CD1c-positive myeloid dendritic cell (primary cell): ENCODE measurements around the gene SYTL1.

Experiments used
- DNase-seq: peaks from one replicate; pipeline ENCODE4 v3.0.0-alpha.2; 2016; ENCODE audit errors: extremely low spot score

SYTL1 gene

DNA sequence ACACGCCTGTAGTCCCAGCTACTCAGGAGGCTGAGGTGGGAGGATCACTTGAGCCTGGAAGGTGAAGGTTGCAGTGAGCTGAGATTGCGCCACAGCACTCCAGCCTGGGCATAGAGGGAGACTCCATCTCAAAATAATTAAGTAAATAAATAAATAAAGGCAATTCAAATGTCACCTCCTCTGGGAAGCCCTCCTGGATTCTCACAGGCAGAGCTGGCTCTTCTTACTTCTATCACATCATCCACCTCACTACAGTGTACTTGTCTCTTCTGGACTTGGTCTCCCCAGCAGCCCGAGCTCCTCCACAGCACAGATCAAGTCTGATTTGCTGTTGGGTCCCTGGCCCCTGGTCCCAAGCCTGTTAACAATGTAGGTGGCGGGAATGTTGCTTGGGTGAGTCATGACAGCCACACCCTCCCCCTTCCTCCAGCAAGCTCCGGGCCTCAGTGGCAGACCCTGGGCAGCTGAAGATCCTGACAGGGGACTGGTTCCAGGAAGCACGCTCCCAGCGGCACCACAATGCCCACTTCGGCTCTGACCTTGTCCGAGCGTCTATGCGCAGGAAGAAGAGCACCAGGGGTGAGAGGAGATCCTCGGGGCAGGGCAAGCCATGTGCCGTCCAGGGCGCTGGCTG is 5.3 kb downstream of the SYTL1 start:
- no peak for DNase-seq

DNA sequence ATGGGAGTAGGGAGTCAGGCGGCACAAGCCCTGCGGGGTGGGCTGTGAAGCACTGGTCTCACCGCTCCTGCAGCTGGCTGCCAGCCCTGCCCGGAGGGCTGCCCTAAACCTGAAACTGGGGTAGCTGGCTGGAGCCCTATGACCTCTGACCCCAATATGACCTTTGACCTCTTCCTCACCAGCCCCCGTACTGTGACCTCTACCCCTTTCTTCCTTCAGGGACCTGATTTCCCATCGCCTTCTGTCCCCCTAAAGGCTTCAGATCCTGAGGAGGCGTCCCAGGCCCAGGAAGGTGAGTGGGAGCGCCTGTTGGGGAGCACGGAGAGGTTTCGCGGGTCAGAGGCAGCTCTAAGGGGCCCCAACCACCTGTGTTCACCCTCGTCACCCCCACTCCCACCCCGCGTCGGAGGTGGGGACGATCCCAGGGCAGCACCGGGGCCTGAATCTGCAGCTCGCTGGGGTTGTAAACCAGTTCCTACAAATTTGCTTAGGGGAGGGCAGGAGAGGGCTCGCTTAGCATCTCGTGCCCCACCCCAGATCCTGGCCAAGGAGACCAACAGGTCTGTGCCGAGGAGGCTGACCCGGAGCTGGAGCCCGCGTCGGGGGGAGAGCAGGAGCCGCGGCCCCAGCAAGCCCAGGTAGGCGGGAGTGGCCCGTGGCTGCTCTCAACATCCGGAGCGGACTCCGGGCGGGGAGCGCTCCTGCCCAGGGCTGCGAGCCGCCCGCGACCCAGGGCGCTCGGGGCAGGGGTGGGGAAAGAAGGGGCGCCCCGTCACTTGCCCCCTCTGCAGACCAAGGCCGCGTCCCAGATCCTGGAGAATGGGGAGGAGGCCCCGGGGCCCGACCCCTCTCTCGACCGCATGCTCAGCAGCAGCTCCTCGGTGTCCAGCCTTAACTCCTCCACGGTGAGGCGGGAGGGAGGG is 7.3 kb downstream of the SYTL1 start:
- DNase-seq, result peak; percentile 34

DNA sequence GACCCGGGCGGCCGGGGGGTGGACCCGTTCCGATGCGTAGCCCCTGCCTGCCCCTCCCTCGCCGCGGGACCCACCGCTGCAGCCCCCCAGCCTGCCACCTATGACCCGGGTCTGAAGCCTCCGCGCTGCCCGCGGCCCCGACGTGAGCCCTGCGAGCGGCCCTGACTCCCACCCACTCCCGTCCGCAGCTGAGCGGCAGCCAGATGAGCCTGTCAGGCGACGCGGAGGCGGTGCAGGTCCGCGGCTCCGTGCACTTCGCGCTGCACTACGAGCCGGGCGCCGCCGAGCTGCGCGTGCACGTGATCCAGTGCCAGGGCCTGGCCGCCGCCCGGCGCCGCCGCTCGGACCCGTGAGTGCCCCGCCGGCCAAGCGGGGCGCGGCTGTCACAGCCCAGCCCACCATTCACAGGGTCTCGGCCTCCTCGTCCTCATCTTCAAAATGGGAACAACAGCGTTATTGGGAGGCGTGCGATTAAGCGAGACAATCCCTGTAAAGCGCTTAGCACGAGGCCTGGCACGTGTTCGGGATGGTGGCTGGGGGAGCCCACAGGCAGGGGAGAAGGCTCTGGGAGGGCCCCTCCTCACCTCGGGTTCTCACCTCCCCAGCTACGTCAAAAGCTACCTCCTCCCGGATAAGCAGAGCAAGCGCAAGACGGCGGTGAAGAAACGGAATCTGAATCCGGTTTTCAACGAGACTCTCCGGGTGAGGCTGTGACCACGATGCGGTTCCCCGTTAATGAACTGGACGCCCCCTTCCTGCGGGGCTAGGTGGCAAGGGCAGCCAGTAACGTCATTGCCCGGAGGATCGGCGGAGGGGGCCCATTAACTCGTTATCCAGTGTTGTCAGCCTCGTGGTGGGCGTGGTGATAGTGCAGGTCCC is 8.2 kb downstream of the SYTL1 start:
- DNase-seq, result peak; percentile 66

DNA sequence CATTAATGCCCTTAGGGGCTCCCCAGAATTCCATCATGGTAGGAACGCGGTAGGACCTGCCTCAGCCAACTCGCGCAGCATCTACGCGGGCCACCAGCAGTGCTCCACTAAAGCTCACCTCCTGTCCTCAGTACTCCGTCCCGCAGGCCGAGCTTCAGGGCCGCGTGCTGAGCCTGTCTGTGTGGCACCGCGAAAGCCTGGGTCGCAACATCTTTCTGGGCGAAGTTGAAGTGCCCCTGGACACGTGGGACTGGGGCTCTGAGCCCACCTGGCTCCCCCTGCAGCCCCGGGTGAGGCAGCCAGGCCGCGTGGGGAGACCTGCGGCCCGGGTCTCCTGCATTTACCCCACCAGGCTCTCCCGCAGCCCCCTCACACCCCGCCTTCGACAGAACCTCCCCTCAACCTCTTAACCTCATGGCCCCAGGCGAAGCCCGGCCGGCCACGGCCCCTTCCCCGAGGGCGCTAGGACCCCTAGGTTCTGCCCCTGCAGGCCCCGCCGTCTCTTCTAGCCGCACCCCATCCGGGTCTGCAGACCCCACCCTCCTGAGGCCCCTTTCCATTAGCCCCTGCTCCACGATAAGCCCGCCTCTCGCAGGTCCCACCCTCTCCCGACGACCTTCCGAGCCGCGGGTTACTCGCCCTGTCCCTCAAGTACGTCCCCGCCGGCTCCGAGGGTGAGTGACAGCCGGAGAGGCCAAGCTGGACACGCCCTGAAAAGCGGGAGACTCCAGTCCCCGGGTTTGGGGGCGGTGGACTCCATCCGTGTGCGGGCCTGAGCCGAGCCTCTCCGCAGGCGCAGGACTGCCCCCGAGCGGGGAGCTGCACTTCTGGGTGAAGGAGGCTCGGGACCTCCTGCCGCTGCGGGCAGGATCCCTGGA is 9.1 kb downstream of the SYTL1 start:
- DNase-seq, result no peak

DNA sequence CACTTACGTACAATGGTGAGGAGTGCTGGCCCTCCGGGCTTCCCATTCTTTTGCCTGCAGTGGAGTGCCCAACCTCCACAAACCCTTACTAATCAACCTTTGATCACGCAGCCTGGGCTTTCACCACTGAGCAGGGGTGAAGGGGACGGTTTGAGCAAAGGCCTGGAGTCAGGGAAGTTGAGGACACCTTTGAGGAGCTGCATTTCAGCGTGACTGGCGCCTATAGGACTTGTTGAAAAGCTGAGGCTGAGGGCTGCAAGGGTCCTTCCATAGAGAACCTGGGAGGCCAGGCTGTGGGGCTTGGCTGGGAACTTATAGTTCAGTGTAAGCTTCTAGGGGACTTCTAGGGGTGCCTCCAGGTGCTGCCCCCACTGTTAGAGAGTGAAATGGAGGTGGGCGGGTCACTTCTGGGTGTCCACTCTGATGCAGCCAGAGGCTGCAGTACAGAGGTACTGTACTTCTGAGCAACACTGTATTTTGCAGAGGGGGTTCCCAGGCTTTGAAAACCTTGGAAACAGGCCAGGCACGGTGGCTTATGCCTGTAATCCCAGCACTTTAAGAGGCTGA is 9.8 kb downstream of the SYTL1 start:
- no peak for DNase-seq

DNA sequence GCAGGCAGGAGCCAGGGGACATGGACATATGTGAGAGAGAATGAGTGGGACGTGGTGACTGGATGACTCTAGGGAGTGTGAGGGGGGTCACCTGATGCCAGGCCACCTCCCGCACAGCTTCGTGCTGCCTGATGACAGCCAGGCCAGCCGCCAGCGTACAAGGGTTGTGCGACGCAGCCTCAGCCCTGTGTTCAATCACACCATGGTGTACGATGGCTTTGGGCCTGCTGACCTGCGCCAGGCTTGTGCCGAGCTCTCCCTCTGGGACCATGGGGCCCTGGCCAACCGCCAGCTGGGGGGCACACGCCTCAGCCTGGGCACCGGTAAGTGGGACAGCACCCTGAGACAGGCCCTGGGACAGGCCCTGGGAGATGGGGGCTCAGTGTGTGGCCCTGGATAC is 11.3 kb downstream of the SYTL1 start:
- no peak for DNase-seq

DNA sequence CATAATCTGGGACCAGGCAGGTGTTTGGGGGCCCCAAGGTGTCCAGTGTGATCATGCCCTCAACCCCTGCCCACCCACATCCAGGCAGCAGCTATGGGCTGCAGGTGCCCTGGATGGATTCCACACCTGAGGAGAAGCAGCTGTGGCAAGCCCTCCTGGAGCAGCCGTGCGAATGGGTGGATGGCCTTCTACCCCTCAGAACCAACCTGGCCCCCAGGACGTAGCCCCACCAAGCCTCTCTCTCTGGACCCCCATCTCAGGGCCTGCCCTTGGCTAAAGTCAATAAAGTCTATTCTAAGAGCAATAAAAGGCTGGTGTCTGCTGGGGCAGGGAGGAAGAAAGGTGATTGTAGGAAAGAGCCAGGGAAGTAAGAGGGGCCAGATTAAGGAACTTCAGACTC is 11.8 kb downstream of the SYTL1 start:
- no peak for DNase-seq

DNA sequence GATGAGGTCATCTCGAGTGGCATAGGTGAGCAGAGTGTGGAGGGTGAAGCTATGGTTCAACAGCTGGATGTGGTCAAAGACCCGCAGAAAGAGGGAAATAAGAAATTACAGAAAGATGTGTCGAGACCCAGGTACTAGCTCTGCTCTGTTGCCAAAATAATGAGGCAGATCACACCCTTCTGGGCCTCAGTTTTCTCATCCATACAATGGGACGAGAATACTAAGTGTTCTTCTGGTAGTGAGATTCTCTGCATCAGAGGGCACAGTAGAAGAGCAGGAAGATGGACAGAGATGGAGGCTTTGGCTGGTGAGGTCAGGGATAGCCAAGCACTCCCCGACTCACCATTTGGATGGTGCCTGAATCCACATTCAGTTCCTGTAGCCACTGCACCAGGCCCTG is 13.9 kb downstream of the SYTL1 start:
- no peak for DNase-seq

DNA sequence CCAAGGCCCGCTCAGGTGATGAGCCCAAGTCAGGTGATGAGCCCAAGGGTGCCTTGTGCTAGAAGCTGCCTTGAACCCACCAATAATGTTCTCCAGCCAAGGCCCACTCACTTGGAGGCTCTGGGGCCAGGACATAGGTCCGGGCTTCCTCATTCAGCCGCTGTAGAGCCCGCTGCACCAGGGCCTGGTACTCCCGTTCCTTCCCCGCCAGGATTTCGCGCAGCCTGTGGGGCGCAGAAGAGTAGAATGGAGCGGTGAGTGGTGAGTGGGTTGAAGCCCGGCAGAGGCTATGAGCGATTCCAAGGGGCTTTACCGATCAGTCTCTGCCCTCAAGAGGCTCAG is 14.4 kb downstream of the SYTL1 start:
- no peak for DNase-seq

DNA sequence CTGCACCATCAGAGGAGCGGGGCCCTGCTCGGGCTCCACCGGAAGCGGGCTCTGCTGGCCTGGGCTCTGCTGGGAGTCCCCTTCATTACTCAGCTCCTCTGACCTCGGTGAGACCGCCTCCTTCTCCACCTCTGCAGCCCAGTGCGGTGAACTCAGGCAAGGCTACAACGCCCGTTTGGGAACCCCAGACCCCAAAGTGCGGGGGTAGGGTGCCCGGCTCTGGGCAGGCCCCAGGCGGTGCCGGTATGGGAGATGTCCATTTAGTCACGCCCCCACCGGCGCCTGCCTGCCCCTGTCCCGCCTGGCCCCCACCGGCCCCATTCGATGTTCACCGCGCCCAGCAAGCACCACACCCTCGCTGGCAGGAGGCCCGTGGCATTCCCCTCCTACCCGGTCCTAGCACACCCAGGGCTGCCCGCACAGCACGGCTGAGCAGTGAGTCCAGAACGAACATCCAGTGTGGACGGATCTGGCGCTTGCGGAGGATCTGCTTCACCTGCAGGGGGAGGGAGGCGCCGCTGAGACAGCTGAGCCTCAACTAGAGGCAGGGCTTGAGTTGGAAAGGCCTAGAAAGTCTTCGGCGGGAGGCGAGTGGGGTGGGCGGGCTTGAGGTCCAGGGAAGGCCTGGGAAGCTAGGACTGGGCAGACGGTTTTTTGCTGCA is 14.9 kb downstream of the SYTL1 start:
- peak; percentile 7 for DNase-seq

DNA sequence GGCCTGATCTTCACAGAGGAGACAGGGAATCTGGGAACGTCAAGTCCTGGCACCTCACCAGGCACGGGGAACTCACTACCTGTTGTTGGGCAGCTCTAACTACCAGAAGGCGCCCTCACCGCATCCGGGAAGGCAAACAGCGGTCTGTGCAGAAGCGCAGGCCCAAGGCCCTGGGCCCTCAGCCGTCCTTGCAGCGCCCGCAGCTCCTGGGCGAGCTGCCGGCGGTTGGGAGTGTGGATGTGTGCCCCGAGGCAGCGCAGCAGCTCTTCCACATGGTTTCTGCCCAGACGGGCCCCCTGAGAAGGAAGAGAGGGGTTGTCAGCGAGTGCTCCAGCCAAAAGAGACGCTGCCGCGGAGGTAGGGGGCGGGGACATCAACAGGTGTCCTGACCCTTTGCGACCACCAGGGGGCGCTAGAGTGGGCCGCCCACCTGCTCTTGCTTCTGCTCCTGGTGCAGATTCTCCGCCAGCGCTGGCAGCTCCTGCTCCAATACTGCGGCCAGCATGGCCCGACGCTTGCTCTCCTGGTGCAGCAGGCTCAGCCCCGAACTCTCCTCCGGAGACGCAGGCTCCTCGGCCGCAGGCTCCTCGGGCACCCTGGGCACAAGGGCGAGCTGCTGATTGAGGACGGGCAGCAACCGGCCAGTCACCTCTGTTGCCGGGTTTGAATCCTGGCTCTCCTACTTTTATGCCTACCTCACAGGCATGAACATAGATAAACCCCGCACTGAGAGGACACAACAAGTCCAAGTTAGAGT is 15.6 kb downstream of the SYTL1 start:
- peak; percentile 89 for DNase-seq

DNA sequence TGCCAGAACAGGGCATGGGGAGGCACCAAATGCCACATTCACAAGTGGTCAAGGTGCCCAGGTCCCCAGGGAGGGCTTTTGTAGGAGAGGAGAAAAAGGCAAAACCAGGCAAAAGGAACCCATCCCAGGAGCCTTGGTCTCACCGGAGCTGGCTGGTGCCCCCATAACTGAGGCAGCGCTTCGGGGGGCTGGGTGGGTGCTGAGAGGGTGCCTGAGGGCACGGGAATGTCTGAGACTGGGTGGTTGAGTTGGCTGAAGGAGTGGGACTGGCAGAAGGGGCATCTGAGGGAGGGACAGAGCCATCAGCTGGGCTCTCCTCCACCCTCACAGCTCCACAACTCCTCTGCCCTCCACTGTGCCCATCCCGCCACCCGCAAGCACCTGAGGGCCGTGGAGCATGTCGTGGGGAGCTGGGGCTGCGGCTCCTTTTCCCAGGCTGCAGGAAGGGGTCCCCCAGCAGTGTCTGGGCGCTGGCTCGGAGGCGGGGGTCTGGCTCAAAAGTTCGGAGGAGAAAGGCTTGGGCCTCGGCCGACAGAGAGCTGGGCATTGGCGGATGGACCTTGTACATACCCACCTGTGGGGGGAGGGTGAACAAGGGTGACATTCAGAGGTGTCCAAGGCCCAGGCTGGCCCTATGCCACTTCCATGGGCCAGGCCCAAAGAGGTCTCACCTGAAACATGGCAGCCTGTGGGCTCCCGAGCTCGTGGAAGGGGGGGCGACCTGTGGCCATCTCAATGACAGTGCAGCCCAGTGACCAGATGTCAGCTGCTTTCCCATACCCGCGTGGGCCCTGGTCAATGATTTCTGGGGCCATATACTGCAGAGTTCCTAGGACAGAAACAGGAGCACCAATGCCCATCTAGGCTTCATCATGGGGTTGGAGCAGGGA is 16.5 kb downstream of the SYTL1 start:
- no peak for DNase-seq

DNA sequence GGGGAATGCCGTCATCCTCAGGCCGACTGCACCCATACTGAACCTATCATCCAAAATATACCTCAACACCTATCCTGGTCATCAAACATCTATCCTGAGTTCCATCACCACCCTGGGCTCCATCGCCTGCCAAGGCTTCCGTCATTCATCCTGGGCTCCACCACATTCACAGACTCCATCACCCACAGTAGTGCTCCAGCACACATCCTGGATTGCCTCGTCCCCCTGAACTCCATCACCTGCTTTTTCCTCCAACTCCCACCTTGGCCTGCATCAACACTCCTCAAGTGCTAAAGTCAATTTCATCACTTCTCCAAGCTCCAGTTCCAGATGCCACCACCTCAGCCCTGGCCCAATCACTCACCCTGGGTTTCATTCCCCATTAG is 17.1 kb downstream of the SYTL1 start:
- DNase-seq, result no peak

DNA sequence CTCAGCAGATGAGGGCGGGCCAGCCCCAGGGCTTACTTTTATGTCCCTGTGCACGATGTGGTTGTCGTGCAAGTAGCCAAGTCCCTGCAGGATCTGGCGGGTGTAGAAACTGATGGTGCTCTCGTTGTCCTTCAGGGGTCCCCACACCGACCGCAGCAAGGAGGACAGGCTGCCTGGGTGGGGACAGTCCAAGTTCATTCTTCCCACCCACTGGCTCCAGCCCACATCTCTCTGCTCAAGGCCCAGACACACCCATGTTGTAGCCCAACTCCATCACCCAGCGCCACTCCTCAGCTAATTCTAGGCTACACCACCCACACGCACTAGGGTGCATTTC is 18.0 kb downstream of the SYTL1 start:
- DNase-seq, result peak; percentile 31

DNA sequence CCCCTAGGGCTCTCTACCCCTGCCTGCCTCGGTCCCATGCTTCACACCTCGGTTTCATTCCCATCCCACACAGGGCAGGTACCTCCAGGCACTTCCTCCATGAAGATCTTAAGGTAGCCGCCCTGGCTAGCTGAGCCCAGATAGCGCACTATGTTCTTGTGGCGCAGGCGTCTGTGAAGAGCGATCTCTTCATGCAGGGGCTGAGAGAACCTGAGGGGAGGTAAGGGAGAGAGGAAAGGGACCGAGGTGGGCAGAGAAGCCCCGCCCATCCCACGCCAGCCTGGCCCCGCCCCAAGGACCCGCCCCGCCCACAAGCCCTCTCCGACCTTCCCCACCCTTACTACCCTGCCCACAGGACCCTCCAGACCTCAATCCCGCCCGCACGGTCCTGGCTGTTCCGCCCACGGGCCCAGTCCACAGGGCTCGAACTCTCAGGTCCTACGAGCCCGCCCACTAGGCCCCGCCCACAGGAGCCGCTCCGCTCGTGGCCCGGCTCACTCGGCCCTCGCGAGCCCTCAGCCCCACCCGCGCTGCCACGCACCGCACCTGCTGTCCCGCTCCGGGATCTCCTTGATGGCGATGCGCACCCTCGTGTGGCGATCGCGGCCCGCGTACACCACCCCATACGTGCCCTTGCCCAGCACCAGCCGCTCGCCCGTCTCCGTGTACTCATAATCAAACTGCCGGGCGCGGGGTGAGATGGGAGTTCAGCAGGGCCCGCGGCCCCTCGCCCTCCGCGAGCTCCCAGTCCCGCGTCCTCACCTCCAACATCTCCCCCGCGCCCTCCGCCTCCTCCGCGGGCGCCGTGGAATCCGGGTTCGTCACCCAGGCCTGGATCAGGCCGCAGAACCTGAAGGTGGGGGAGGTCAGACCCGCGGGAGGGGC is 18.6 kb downstream of the SYTL1 start:
- DNase-seq, result peak; percentile 47

DNA sequence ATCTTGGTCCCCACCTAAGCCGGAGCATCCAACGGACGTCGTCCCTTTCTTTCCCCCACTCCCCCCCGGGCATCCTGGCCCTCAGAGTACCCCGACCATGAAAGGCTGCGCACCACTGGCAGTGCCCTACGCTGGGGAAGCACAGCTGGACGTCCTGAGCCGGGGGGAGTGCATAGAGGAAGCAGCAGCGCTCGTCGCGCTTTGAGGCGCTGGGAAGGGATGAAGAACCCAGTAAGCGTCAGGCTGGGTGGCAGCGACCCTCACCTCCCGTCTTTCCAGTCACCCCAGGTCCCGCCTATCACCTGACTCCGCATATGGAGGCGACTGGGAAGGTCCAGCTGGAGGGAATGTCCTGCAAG is 19.2 kb downstream of the SYTL1 start:
- no peak for DNase-seq

DNA sequence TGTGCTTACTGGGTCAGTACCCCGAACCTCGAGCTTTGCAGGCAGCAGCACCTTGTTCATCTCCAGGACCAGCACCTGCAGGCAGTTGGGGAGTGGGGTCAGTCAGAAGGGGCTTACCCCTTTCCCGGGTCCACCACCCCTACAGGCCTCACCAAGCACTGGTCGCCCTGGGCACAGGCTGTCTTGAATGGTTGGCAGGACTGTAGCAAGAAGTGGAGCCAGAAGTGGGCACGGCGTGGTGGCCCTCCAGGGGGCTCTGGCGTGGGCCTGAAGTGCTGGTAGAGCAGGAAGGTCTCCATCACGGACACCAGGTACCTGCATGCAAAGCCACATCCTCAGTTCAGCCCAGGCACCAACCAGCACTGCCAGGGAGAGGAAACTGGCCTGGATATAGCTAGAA is 19.7 kb downstream of the SYTL1 start:
- no peak for DNase-seq
